Muscle of leg (tissue), 11 donors: ENCODE data around the gene DNA2. TPM values are rescaled to one million over a fixed set of nuclear protein-coding genes. Genes with fewer than 3 reads are reported as not detected.
"Not testable (repeated sequence)": the region's sequence is repeated elsewhere in the genome, so short reads cannot be mapped to it uniquely, and the experiment has no call there.

ENCODE experiments used
- DNase-seq: peaks from one replicate; pipeline ENCODE4 v3.0.0; 2013
- H3K27ac ChIP-seq: one replicate; pipeline ENCODE4 v1.5.1; 2013; ENCODE audit warnings: mild to moderate bottlenecking, low read length, control low read depth
- H3K27me3 ChIP-seq: one replicate; pipeline ENCODE4 v1.6.1; 2013; ENCODE audit warnings: low read length; ENCODE audit not compliant: control insufficient read depth, insufficient read depth
- H3K36me3 ChIP-seq: one replicate; pipeline ENCODE4 v1.6.1; 2013; ENCODE audit warnings: low read length; ENCODE audit not compliant: control insufficient read depth, insufficient read depth
- H3K4me1 ChIP-seq: one replicate; pipeline ENCODE4 v1.6.1; 2013; ENCODE audit warnings: low read length; ENCODE audit not compliant: control insufficient read depth, insufficient read depth
- H3K4me3 ChIP-seq: one replicate; pipeline ENCODE4 v1.5.1; 2013; ENCODE audit warnings: low read length, control low read depth
- H3K9me3 ChIP-seq: replicated peaks from 2 replicates; pipeline ENCODE4 v1.6.1; 2013; ENCODE audit warnings: low read depth, low read length; ENCODE audit not compliant: control insufficient read depth
- WGBS: methylation state at CpG from one replicate; pipeline ENCODE4 v1.1.5; 2013; ENCODE audit warnings: missing lambda C conversion rate; ENCODE audit not compliant: insufficient coverage; 5-methylcytosine and 5-hydroxymethylcytosine counted together
- polyA plus RNA-seq, 8 donors: library from polyadenylated mRNA; unstranded; fragments of 120-200 nt; gene quantifications; one replicate each; pipeline versions ENCODE4 v1.2.1 to v1.2.3, GENCODE V29; 2013; ENCODE audit warnings: inconsistent platforms in 1 of 8, low replicate concordance in 1 of 8; ENCODE audit not compliant: insufficient read length in 8 of 8, insufficient read depth in 1 of 8
- total RNA-seq: library from RNA; stranded (reverse); fragments of 120-200 nt; gene quantifications from one replicate; pipeline ENCODE4 v1.2.4, GENCODE V29; 2013

Gene DNA2
- total and polyA plus RNA-seq, 9 donors, result 3.7 to 9.0 (median 5.3) TPM

GRCh38 chr10:68496072-68496471, 24.3 kb upstream of the DNA2 start:
- DNase-seq, result no peak
- no peaks in the 10 kb centered on the region for H3K27me3 ChIP-seq
- H3K4me1 ChIP-seq, result no peaks in the 10 kb centered on the region
- no peak overlapping the region for H3K4me3 ChIP-seq
- no peak overlapping the region for H3K27ac ChIP-seq
- H3K9me3 ChIP-seq, result no peaks in the 10 kb centered on the region
- peaks cover 26% of the 10 kb centered on the region for H3K36me3 ChIP-seq
- WGBS, result no CpG with 5 or more reads among the region's 2 CpGs

- WGBS, result 92% methylated on average over 1 of the region's 2 CpGs
- H3K27me3 ChIP-seq, result no peaks in the 10 kb centered on the region
- no peak overlapping the region for H3K27ac ChIP-seq
- no peak overlapping the region for H3K4me3 ChIP-seq
- H3K9me3 ChIP-seq, result no peaks in the 10 kb centered on the region
- H3K36me3 ChIP-seq, result peaks cover 24% of the 10 kb centered on the region
- no peak for DNase-seq
- H3K4me1 ChIP-seq, result no peaks in the 10 kb centered on the region
Measured at GRCh38 chr10:68492118-68492517, 20.3 kb upstream of the DNA2 start.

GRCh38 chr10:68489919-68490318, 18.1 kb upstream of the DNA2 start:
- H3K36me3 ChIP-seq, result peaks cover 35% of the 10 kb centered on the region
- no CpG with 5 or more reads among the region's 3 CpGs for WGBS

GRCh38 chr10:68474021-68474420, 2.2 kb upstream of the DNA2 start:
- Histone ChIP-seq H3K9me3 (no peaks in the 10 kb centered on the region), H3K36me3 (peaks cover 5% of the 10 kb centered on the region), H3K27ac (no peak overlapping the region), H3K27me3 (no peaks in the 10 kb centered on the region), H3K4me1 (peaks cover 13% of the 10 kb centered on the region), H3K4me3 (no peak overlapping the region)
- 50% methylated on average over 1 of the region's 3 CpGs for WGBS
- DNase-seq, result no peak

More at GRCh38 chr10:68489919-68490318, 18.1 kb upstream of the DNA2 start:
- no peaks in the 10 kb centered on the region for H3K4me1 ChIP-seq
- H3K4me3 ChIP-seq, result no peak overlapping the region
- DNase-seq, result no peak
- no peaks in the 10 kb centered on the region for H3K9me3 ChIP-seq
- H3K27ac ChIP-seq, result no peak overlapping the region
- no peaks in the 10 kb centered on the region for H3K27me3 ChIP-seq

- Histone ChIP-seq H3K27ac (peak overlapping the region; percentile 76), H3K36me3 (peaks cover 5% of the 10 kb centered on the region), H3K4me1 (peaks cover 13% of the 10 kb centered on the region), H3K4me3 (peak overlapping the region; percentile 85), H3K9me3 (no peaks in the 10 kb centered on the region), H3K27me3 (no peaks in the 10 kb centered on the region)
- no peak for DNase-seq
- 0% methylated on average over 3 of the region's 14 CpGs for WGBS
Measured at GRCh38 chr10:68471063-68471585, 649 bp downstream of the DNA2 start.

GRCh38 chr10:68470300-68470699, 1.5 kb downstream of the DNA2 start:
- Histone ChIP-seq H3K36me3 (peaks cover 5% of the 10 kb centered on the region), H3K27me3 (no peaks in the 10 kb centered on the region), H3K4me1 (peaks cover 13% of the 10 kb centered on the region), H3K9me3 (no peaks in the 10 kb centered on the region), H3K27ac (no peak overlapping the region), H3K4me3 (peak overlapping the region; percentile 85)
- whole genome bisulfite sequencing, result 67% methylated on average over 1 of the region's 6 CpGs
- no peak for DNase-seq

- 43% methylated on average over 1 of the region's 4 CpGs for WGBS
- DNase-seq, result no peak
- Histone ChIP-seq H3K36me3 (peaks cover 5% of the 10 kb centered on the region), H3K4me3 (no peak overlapping the region), H3K27ac (no peak overlapping the region), H3K27me3 (no peaks in the 10 kb centered on the region), H3K9me3 (no peaks in the 10 kb centered on the region), H3K4me1 (peaks cover 13% of the 10 kb centered on the region)
Measured at GRCh38 chr10:68469838-68470237, 1.9 kb downstream of the DNA2 start.

- no CpG with 5 or more reads among the region's 4 CpGs for WGBS
- H3K4me1 ChIP-seq, H3K27ac ChIP-seq, H3K27me3 ChIP-seq, H3K4me3 ChIP-seq, DNase-seq, H3K9me3 ChIP-seq: not testable (repeated sequence)
- peaks cover 17% of the 10 kb centered on the region for H3K36me3 ChIP-seq
Measured at GRCh38 chr10:68464729-68465128, 7.0 kb downstream of the DNA2 start.

- 83% methylated on average over 2 of the region's 7 CpGs for WGBS
- Histone ChIP-seq H3K27ac (no peak overlapping the region), H3K36me3 (peaks cover 14% of the 10 kb centered on the region), H3K27me3 (no peaks in the 10 kb centered on the region), H3K4me3 (no peak overlapping the region), H3K9me3 (no peaks in the 10 kb centered on the region), H3K4me1 (no peaks in the 10 kb centered on the region)
- DNase-seq, result no peak
Measured at GRCh38 chr10:68463365-68464093, 8.2 kb downstream of the DNA2 start.

- Histone ChIP-seq H3K4me3 (no peak overlapping the region), H3K27me3 (no peaks in the 10 kb centered on the region)
Measured at GRCh38 chr10:68462536-68462935, 9.2 kb downstream of the DNA2 start.

More at GRCh38 chr10:68462536-68462935, 9.2 kb downstream of the DNA2 start:
- Histone ChIP-seq H3K9me3 (no peaks in the 10 kb centered on the region), H3K4me1 (no peaks in the 10 kb centered on the region), H3K27ac (no peak overlapping the region), H3K36me3 (peaks cover 20% of the 10 kb centered on the region)
- DNase-seq, result no peak
- WGBS, result no CpG with 5 or more reads among the region's 2 CpGs
